Endothelial cell of umbilical vein (primary cell): ENCODE measurements around the gene IFITM2. TPM values are rescaled to one million over a fixed set of nuclear protein-coding genes. Genes with fewer than 3 reads are reported as not detected.

Source experiments
- BruUV-seq: library from RNA; stranded (reverse); fragments of 400-500 nt; replicated peaks from 2 replicates; lab custom pipeline; 2021; lab: Mats Ljungman, UMichigan
- CTCF ChIA-PET: fragments of 300-600, 350-600 bp; sonication (Branson Sonifier 250); formaldehyde crosslinking; loops from one replicate; lab custom pipeline; 2021; ENCODE audit warnings: antibody characterized with exemption, inconsistent platforms; lab: Charles Lee
- POLR2A ChIA-PET: fragments of 300-600, 350-600 bp; sonication (Branson Sonifier 250); formaldehyde crosslinking; loops from one replicate; lab custom pipeline; 2021; ENCODE audit warnings: antibody characterized with exemption, inconsistent platforms; lab: Charles Lee
- DNase-seq: peaks from one replicate; pipeline ENCODE4 v3.0.0-alpha.2; 2011; ENCODE audit warnings: low read depth, low spot score
- FAIRE-seq: peaks from 2 replicates; lab custom pipeline; 2011; peaks lifted over from hg19 to GRCh38; lab: Jason Lieb, UNC
- H2AFZ ChIP-seq: 2 replicates; pipeline ENCODE4 v1.6.0; 2012; ENCODE audit warnings: low read depth, low read length, control low read depth, inconsistent platforms
- H3K27ac ChIP-seq: 2 replicates; pipeline ENCODE4 v1.5.1; 2011; ENCODE audit warnings: low read depth, mild to moderate bottlenecking, control low read depth, low read length, moderate library complexity; ENCODE audit not compliant: insufficient read depth
- H3K27me3 ChIP-seq, 2 experiments: 2 replicates each; pipeline versions ENCODE4 v1.6.0 to v1.6.1; 2011; ENCODE audit warnings: low read length in 2 of 2, mixed read lengths in 1 of 2; ENCODE audit not compliant: control insufficient read depth in 2 of 2, insufficient read depth in 2 of 2
- H3K36me3 ChIP-seq, 2 experiments: 2 replicates in 1 of 2; 3 replicates in 1 of 2; pipeline ENCODE4 v1.5.1; 2011; ENCODE audit warnings: low read length in 2 of 2, mild to moderate bottlenecking in 1 of 2, moderate library complexity in 1 of 2; ENCODE audit not compliant: control insufficient read depth in 2 of 2, insufficient read depth in 2 of 2; ENCODE audit errors: extremely low read depth in 1 of 2
- H3K4me1 ChIP-seq: 3 replicates; pipeline ENCODE4 v1.5.1; 2011; ENCODE audit warnings: mild to moderate bottlenecking, low read length; ENCODE audit not compliant: control insufficient read depth, insufficient read depth; ENCODE audit errors: extremely low read depth
- H3K4me2 ChIP-seq: 2 replicates; pipeline ENCODE4 v1.6.1; 2011; ENCODE audit warnings: low read length, control low read depth, mixed read lengths; ENCODE audit not compliant: insufficient read depth
- H3K4me3 ChIP-seq, 3 experiments: fragments of 200-600 bp in 1 of 3; sonication (generic), shearing (Covaris generic) in 1 of 3; replicated peaks in 1 of 3; 2 replicates each; pipeline ENCODE4 v1.5.1; 2011 to 2016; ENCODE audit warnings: control low read depth in 3 of 3, low read length in 3 of 3, mild to moderate bottlenecking in 2 of 3, inconsistent platforms in 1 of 3, low read depth in 1 of 3, moderate library complexity in 1 of 3; ENCODE audit not compliant: insufficient read depth in 1 of 3
- H3K79me2 ChIP-seq: 2 replicates; pipeline ENCODE4 v1.6.0; 2012; ENCODE audit warnings: low read length, inconsistent platforms; ENCODE audit not compliant: control insufficient read depth, insufficient read depth
- H3K9ac ChIP-seq: replicated peaks from 2 replicates; pipeline ENCODE3; 2011; ENCODE audit warnings: low read length, control low read depth; ENCODE audit not compliant: insufficient read depth; ENCODE audit errors: extremely low read depth
- H3K9me1 ChIP-seq: replicated peaks from 3 replicates; pipeline ENCODE4 v1.6.0; 2011; ENCODE audit warnings: mild to moderate bottlenecking, low read length; ENCODE audit not compliant: control insufficient read depth, insufficient read depth; ENCODE audit errors: extremely low read depth
- H3K9me3 ChIP-seq: replicated peaks from 2 replicates; pipeline ENCODE4 v1.5.1; 2012; ENCODE audit warnings: low read length, inconsistent platforms; ENCODE audit not compliant: control insufficient read depth, insufficient read depth
- H4K20me1 ChIP-seq: replicated peaks from 2 replicates; pipeline ENCODE3; 2011; ENCODE audit warnings: mild to moderate bottlenecking, low read length; ENCODE audit not compliant: control insufficient read depth, insufficient read depth; ENCODE audit errors: extremely low read depth
- EZH2 ChIP-seq: IDR thresholded peaks from 2 replicates; pipeline ENCODE4 v1.6.1; 2012; ENCODE audit warnings: borderline replicate concordance, low read depth, mild to moderate bottlenecking, moderate library complexity, low read length, inconsistent platforms; ENCODE audit not compliant: severe bottlenecking
- FOS ChIP-seq: IDR thresholded peaks from 2 replicates; pipeline ENCODE4 v1.6.1; 2011; ENCODE audit warnings: mild to moderate bottlenecking, low read length, moderate library complexity, borderline replicate concordance; ENCODE audit not compliant: insufficient read depth
- JUN ChIP-seq: IDR thresholded peaks from 2 replicates; pipeline ENCODE4 v1.6.1; 2011; ENCODE audit warnings: borderline replicate concordance, low read depth; ENCODE audit not compliant: insufficient read length, insufficient read depth
- MYC ChIP-seq: IDR thresholded peaks from one replicate; pipeline ENCODE4 v1.6.1; 2011; ENCODE audit warnings: mild to moderate bottlenecking, low read depth, low read length
- POLR2A ChIP-seq: IDR thresholded peaks from 2 replicates; pipeline ENCODE4 v1.6.1; 2012; ENCODE audit warnings: low read depth, mild to moderate bottlenecking, control low read depth, low read length
- POLR2AphosphoS5 ChIP-seq: IDR thresholded peaks from 2 replicates; pipeline ENCODE4 v1.6.1; 2012; ENCODE audit warnings: low read depth, mild to moderate bottlenecking, control low read depth, low read length, moderate library complexity; ENCODE audit not compliant: insufficient read depth
- dilution Hi-C: fragments of 300-500 bp; cut with MboI; formaldehyde crosslinking; loops from one replicate; pipeline ENCODE4 v1.15.0; 2019; ENCODE audit warnings: low sequenced_read_pairs; ENCODE audit not compliant: extremely low pct_ligation_motif_present
- intact Hi-C: fragments of 100-400 bp; cut with micrococcal nuclease; formaldehyde crosslinking; loops from one replicate; pipeline ENCODE4 v1.10.0; 2022
- polyA plus RNA-seq, 4 experiments: library from polyadenylated mRNA; depleted of rRNA in 3 of 4; stranded (reverse) in 3 of 4; unstranded in 1 of 4; fragments of >200 nt; gene quantifications; 2 replicates each; pipeline versions ENCODE4 v1.2.1 to v1.2.3, GENCODE V29; 2011 to 2012; ENCODE audit warnings: missing spikeins in 1 of 4
- total RNA-seq: library from RNA; stranded (reverse); gene quantifications from 2 replicates; pipeline ENCODE4 v1.2.3, GENCODE V29; 2021
- TF ChIP-seq, protein P1 (sequence below), 2 donors: IDR thresholded peaks; 1 replicate in 1 of 2; 2 replicates in 1 of 2; pipeline ENCODE4 v1.5.1; 2011; ENCODE audit warnings: low read length in 2 of 2, mild to moderate bottlenecking in 2 of 2, moderate library complexity in 2 of 2, control low read depth in 1 of 2, inconsistent platforms in 1 of 2, low read depth in 1 of 2; ENCODE audit not compliant: insufficient read depth in 1 of 2; ENCODE audit errors: extremely low read depth in 1 of 2

The IFITM2 gene
- total and polyA plus RNA-seq, 2 donors (not counting 3 experiments of a cell fraction or from before 2014, with no cell fraction given): 219 to 1,135 TPM

DNA sequence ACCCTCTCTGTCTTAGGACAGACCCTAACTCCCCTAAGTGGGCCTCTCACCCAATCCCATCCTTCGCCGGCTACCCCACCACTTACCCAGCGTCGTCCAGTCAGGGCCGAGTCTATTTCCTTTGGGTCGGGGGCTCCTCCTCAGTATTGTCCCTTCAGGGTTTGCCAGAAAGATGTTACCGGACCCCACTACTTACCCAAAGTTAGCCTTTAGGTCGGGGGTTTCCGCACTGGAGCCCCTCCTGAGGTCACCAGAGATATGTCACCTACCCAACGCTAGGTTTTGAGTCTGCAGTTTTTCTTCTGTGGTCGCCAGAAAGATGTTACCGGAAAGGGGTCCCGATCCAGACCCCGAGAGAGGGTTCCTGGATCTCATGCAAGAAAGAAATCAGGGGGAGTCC is 43.8 kb downstream of the IFITM2 start:
- H3K4me1 ChIP-seq: peaks cover 8% of the 10 kb centered on the region
- FAIRE-seq: no peak
- TF ChIP-seq MYC (no peak), EZH2 (no peak), FOS (no peak), POLR2AphosphoS5 (no peak), POLR2A (no peak), JUN (no peak)
- TF ChIP-seq, protein P1, sequence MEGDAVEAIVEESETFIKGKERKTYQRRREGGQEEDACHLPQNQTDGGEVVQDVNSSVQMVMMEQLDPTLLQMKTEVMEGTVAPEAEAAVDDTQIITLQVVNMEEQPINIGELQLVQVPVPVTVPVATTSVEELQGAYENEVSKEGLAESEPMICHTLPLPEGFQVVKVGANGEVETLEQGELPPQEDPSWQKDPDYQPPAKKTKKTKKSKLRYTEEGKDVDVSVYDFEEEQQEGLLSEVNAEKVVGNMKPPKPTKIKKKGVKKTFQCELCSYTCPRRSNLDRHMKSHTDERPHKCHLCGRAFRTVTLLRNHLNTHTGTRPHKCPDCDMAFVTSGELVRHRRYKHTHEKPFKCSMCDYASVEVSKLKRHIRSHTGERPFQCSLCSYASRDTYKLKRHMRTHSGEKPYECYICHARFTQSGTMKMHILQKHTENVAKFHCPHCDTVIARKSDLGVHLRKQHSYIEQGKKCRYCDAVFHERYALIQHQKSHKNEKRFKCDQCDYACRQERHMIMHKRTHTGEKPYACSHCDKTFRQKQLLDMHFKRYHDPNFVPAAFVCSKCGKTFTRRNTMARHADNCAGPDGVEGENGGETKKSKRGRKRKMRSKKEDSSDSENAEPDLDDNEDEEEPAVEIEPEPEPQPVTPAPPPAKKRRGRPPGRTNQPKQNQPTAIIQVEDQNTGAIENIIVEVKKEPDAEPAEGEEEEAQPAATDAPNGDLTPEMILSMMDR (IDR thresholded peaks at IDR 0.05; ENCODE audit: extremely low read depth in 1 of 2, insufficient read depth in 1 of 2, low read depth in 1 of 2, low read length in 2 of 2): no peak
- intact Hi-C loops (no loop called here), dilution Hi-C loops (no loop called here)
- H3K27me3 ChIP-seq: peaks cover 0 to 2% of the 10 kb centered on the region in 2 experiments
- no TSS peak for BruUV-seq
- H4K20me1 ChIP-seq: no peaks in the 10 kb centered on the region
- ChIA-PET CTCF (no interaction called here), POLR2A (no interaction called here)
- no peaks in the 10 kb centered on the region for H3K9me1 ChIP-seq
- no peak overlapping the region for H3K4me2 ChIP-seq
- H3K9ac ChIP-seq: no peak overlapping the region
- H3K27ac ChIP-seq: no peak overlapping the region
- no peaks in the 10 kb centered on the region for H3K79me2 ChIP-seq
- DNase-seq: no peak
- H3K4me3 ChIP-seq: no peak overlapping the region
- no peak overlapping the region for H2AFZ ChIP-seq
- no peaks in the 10 kb centered on the region for H3K9me3 ChIP-seq
- H3K36me3 ChIP-seq: no peaks in the 10 kb centered on the region
